ENCODE results near the gene SNAPC2. TPM values are rescaled to one million over a fixed set of nuclear protein-coding genes. Genes with fewer than 3 reads are reported as not detected.

The SNAPC2 gene
- total RNA-seq, 1 donor, result 11.3 TPM

DNA sequence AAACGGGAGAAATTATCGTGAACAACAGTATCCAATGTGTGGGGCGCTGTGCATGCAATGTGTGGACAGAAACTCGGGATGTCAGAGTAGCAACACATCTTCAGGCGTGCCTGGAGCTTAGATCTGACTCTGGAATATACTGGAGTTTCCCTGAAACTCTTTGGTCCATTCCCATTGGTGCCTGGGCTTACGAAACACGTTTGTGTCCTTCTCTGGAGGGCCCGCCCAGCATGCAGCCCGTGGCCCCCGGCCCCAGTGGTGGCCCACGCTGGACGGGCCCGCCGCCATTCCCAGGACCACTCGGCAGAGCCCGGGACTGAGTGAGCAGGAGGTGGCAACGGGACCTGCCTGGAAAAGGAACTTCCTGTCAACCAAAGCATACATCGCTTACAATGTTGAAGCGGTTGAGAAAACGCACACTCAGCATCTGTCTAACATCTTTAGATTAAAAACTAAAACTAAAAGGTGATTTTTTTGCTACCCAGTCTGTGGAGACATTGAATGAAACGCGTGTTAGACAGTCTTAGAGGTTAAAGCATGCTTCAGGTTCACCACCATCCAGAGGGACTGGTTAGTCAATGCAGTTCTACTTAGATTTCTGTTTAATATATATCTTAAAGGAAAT lies 42.6 kb downstream of the SNAPC2 start:
- no peak for DNase-seq (ENCODE audit: low read depth in 2 of 3, low spot score in 2 of 3)

GRCh38 chr19:7963566-7963965 lies 43.4 kb downstream of the SNAPC2 start:
- no peak for DNase-seq (ENCODE audit: low read depth in 2 of 3, low spot score in 2 of 3)

DNA sequence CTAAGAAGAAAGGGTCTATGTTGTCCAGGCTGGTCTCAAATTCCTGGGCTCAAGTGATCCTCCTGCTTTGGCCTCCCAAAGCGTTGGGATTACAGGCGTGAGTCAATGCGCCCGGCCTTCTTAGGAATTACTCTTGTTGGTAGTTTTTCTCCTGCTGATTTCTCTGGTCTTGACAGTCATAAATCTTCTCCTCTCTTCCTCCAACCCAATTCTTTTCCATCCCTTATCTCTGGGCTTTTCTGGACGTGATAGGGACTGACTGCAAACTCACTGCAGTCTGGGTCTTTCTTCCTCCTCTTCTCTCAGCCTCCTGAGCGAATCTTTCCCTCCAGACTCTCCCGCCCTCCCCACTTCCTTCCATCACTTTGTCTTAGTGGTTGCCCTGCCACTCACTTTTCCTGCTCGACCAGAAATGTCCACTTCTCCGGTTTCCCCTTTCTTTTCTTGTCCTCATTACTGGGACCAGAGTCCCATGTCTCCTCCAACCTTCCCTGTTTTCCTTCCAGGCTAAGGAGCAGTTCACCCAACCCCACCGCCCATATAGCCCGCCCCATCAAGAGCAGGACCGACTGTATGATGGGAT lies 45.2 kb downstream of the SNAPC2 start:
- DNase-seq (ENCODE audit: low read depth in 2 of 3, low spot score in 2 of 3), result no peak

GRCh38 chr19:7965921-7966665 lies 46.0 kb downstream of the SNAPC2 start:
- no peak for DNase-seq (ENCODE audit: low read depth in 2 of 3, low spot score in 2 of 3)

- DNase-seq (ENCODE audit: low read depth in 2 of 3, low spot score in 2 of 3), result no peak
Observed at GRCh38 chr19:7968008-7968795, 48.1 kb downstream of the SNAPC2 start.

- no peak for DNase-seq (ENCODE audit: low read depth in 2 of 3, low spot score in 2 of 3)
Observed at GRCh38 chr19:7968796-7969554, 48.8 kb downstream of the SNAPC2 start.

DNA sequence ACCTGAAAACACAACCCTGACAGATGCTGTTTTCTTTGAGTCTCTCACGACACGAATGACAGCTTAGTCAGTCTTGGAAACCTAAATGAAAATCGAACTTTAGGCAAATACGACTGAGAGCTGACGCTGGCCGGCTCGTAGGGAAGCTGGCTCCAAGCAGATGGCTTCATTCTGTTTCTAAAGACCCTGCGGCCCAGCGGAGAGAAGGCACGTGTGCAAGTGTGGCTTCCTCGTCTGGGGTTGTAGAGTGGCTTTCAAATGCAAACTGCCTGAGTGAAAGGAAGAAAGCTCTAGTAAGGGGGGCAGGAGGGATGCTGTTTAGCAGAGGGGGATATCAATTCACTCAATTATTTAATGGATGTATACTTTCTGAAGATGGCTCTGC lies 49.4 kb downstream of the SNAPC2 start:
- DNase-seq (ENCODE audit: low read depth in 2 of 3, low spot score in 2 of 3), result no peak

DNA sequence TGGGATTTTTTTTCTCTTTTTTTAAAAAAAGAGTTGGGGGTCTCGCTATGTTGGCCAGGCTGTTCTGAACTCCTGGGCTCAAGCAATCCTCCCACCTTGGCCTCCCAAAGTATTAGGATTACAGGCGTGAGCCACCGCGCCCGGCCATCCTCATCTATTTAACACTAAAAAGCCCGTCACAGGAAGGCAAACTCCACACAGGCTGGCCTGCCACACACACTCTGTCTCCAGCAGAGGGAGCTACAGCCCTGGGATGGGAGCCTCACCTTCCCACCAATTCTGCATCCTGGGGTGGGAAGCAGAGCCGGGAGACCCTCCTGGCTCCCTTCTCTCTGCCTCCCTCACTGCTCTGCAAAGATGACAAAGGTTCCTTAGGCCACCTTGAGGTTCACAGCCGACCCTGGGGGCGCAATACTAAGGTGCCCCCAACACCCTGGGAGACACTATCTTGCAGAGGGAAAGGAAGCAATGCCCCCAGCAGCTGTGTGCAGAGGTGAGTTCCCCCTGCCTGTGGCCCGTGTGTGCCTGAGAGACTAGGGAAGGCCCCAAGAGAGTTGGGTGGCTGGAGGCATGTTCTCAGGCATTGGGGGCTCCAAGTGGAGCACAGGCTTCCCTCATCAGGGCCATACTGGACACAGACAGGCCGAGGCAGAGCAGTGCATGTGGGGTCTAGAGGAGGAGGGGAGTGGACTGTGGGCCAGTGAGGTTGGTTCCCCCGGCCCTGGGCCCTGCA lies 50.7 kb downstream of the SNAPC2 start:
- DNase-seq (ENCODE audit: low read depth in 2 of 3, low spot score in 2 of 3), result peak in 2 of 3 donors; percentile 36 to 49

DNA sequence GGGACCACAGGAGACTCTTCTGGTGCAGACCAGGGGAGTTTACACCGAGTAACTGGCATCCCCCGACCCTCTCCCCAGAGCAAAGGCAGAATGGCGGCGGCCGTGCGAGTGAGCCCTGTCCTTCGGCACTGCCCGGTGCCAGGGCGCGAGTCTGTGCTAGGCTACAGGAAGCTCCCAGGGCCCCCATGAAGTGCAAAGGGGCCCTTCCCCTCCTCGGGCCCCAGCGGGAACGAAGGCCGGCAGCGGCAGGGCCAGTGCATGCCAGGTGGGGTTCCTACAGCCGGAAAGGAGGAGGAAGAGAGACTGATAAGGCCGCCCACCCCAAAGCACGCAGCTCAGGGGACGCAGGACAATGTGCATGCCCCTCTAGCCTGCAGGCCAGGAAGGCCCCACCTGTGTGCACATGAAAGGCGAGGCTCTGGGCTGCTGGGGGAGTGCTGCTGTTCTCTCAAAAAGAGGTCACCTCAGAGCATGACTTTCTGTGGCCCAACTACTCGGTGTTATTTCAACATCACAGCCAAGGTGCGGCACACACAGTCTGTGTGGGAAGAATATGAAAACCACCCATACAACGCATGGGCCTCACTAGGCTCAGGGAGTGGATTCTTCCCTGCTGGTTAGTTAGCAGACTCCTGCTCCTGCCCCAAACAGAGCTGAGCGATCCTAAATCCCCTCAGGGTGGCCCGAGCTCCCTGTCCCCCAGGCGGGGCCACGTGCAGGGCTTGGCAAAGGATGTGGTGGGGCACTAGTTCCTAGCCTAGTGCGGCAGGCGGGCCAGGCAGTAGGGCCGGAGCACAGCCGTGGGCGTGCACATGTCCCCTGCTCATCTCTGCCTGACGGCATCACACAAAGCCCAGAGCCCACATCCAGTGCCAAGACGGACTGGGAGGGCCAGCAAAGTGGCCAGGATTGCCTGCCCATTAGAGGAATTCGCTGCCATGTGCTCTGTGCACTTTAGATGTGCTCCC lies 51.7 kb downstream of the SNAPC2 start:
- no peak for DNase-seq (ENCODE audit: low read depth in 2 of 3, low spot score in 2 of 3)

Other genes starting within 250 kb of the SNAPC2 start
- 0.27 TPM for gene MCEMP1, start 243.2 kb upstream of the SNAPC2 start, total RNA-seq
- gene TRAPPC5, start 239.5 kb upstream of the SNAPC2 start, total RNA-seq, result 52.0 TPM
- gene FCER2, start 218.2 kb upstream of the SNAPC2 start, total RNA-seq, result 2.7 TPM
- under 0.01 TPM for gene CLEC4G, start 188.2 kb upstream of the SNAPC2 start, total RNA-seq
- not detected for gene CD209, start 172.8 kb upstream of the SNAPC2 start, total RNA-seq
- under 0.01 TPM for gene CLEC4M, start 157.1 kb upstream of the SNAPC2 start, total RNA-seq
- gene EVI5L, start 90.1 kb upstream of the SNAPC2 start, total RNA-seq, result 18.6 TPM
- gene PRR36, start 45.9 kb upstream of the SNAPC2 start, total RNA-seq, result under 0.01 TPM
- 0.27 TPM for gene LRRC8E, start 31.8 kb upstream of the SNAPC2 start, total RNA-seq
- 21.5 TPM for gene MAP2K7, start 16.5 kb upstream of the SNAPC2 start, total RNA-seq
- not detected for gene TGFBR3L, start 5.5 kb upstream of the SNAPC2 start, total RNA-seq
- gene CTXN1, start 5.8 kb downstream of the SNAPC2 start, total RNA-seq, result 1.9 TPM
- gene TIMM44, start 23.3 kb downstream of the SNAPC2 start, total RNA-seq, result 44.7 TPM
- gene ELAVL1, start 85.3 kb downstream of the SNAPC2 start, total RNA-seq, result 44.4 TPM
- gene CCL25, start 132.4 kb downstream of the SNAPC2 start, total RNA-seq, result 0.27 TPM
- gene FBN3, start 229.3 kb downstream of the SNAPC2 start, total RNA-seq, result not detected

Data from hematopoietic multipotent progenitor cell (in vitro differentiated cells).